Measurements from ENCODE around the gene AADACL4.

DNA sequence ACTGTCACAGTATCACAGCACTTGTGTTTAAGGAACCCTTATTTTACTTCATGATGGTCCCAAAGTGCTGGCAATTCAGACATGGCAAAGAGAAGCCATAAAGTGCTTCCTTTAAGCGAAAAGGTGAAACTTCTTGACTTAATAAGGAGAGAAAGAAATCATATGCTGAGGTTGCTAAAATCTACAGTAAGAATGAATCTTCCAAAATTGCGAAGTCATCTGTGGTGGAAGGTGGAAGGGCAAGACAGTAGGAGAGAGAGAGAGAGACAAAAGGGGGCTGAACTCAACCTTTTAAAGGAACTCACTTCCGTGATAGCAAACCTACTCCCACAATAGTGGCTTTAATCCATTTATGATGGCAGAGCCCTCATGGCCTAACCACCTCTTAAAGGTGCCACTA lies 52.8 kb downstream of the AADACL4 start:
- TF ChIP-seq, protein P1, sequence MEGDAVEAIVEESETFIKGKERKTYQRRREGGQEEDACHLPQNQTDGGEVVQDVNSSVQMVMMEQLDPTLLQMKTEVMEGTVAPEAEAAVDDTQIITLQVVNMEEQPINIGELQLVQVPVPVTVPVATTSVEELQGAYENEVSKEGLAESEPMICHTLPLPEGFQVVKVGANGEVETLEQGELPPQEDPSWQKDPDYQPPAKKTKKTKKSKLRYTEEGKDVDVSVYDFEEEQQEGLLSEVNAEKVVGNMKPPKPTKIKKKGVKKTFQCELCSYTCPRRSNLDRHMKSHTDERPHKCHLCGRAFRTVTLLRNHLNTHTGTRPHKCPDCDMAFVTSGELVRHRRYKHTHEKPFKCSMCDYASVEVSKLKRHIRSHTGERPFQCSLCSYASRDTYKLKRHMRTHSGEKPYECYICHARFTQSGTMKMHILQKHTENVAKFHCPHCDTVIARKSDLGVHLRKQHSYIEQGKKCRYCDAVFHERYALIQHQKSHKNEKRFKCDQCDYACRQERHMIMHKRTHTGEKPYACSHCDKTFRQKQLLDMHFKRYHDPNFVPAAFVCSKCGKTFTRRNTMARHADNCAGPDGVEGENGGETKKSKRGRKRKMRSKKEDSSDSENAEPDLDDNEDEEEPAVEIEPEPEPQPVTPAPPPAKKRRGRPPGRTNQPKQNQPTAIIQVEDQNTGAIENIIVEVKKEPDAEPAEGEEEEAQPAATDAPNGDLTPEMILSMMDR (IDR thresholded peaks at IDR 0.05; ENCODE audit: insufficient read depth, low read depth, low read length), result no peak
- TF ChIP-seq EZH2 (IDR thresholded peaks at IDR 0.05; ENCODE audit: insufficient read depth, low read length), result no peak
